Immature natural killer cell (primary cell): ENCODE measurements around the gene TLE5. TPM values are rescaled to one million over a fixed set of nuclear protein-coding genes. Genes with fewer than 3 reads are reported as not detected.
"Not testable (repeated sequence)": the region's sequence is repeated elsewhere in the genome, so short reads cannot be mapped to it uniquely, and the experiment has no call there.

Source experiments
- DNase-seq, 3 donors: peaks; one replicate each; pipeline ENCODE4 v3.0.0; 2022; ENCODE audit warnings: mixed read lengths in 1 of 3
- H3K27ac Mint-ChIP-seq, 6 donors: one replicate each; pipeline ENCODE4 v1.8.0; 2020; ENCODE audit warnings: mixed read lengths in 6 of 6, mild to moderate bottlenecking in 5 of 6, inconsistent platforms in 4 of 6, moderate library complexity in 3 of 6
- H3K27me3 Mint-ChIP-seq, 3 donors: one replicate each; pipeline ENCODE4 v1.8.0; 2020 to 2021; ENCODE audit warnings: low read depth in 3 of 3, mild to moderate bottlenecking in 3 of 3, mixed read lengths in 3 of 3, moderate library complexity in 3 of 3, inconsistent platforms in 1 of 3
- H3K36me3 Mint-ChIP-seq, 3 donors: one replicate each; pipeline ENCODE4 v1.8.0; 2020; ENCODE audit warnings: mixed read lengths in 3 of 3, inconsistent platforms in 2 of 3, mild to moderate bottlenecking in 2 of 3
- H3K4me1 Mint-ChIP-seq, 2 donors: one replicate each; pipeline ENCODE4 v1.8.0; 2020; ENCODE audit warnings: inconsistent platforms in 2 of 2, mild to moderate bottlenecking in 2 of 2, mixed read lengths in 2 of 2, moderate library complexity in 1 of 2
- H3K4me3 Mint-ChIP-seq, 5 donors: one replicate each; pipeline ENCODE4 v1.8.0; 2020; ENCODE audit warnings: mild to moderate bottlenecking in 5 of 5, mixed read lengths in 5 of 5, inconsistent platforms in 3 of 5, moderate library complexity in 3 of 5
- H3K9me3 Mint-ChIP-seq, 6 donors: one replicate each; pipeline ENCODE4 v1.8.0; 2020; ENCODE audit warnings: mild to moderate bottlenecking in 6 of 6, mixed read lengths in 6 of 6, inconsistent platforms in 4 of 6, moderate library complexity in 3 of 6
- polyA plus RNA-seq, 3 donors: library from polyadenylated mRNA; unstranded; fragments of 300-500 nt; fragmentation: Illumina TruSeq; gene quantifications; one replicate each; pipeline ENCODE4 v1.2.3, GENCODE V29; 2021

The TLE5 gene
- polyA plus RNA-seq, 3 donors from 2014 or later = 382 to 635 (median 466) TPM

- no peak overlapping the region for H3K4me3 Mint-ChIP-seq
- no peak overlapping the region for H3K27ac Mint-ChIP-seq
- no peaks in the 10 kb centered on the region for H3K9me3 Mint-ChIP-seq
- peaks cover 7 to 20% (median 11%) of the 10 kb centered on the region in 3 donors for H3K36me3 Mint-ChIP-seq
- peaks cover 20 to 23% of the 10 kb centered on the region in 2 donors for H3K4me1 Mint-ChIP-seq
- peaks cover 0 to 7% (median 2%) of the 10 kb centered on the region in 3 donors for H3K27me3 Mint-ChIP-seq
- no peak for DNase-seq
These were observed 9.1 kb downstream of the TLE5 start for GRCh38 chr19:3053218-3053621.

DNA sequence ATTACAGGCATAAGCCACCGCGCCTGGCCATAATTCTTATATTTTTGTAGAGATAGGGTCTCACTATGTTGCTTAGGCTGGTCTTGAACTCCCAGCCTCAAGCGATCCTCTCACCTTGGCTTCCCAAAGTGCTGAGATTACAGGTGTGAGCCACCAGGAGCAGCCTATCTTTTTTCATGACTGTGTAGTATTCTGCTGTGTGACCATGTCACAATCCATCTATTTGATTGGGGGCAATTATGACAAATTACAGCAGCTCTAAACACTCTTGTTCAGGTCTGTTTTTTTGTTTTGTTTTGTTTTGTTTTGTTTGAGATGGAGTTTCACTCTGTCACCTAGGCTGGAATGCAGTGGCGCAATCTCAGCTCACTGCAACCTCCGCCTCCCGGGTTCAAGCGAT lies 12.3 kb downstream of the TLE5 start:
- not testable (repeated sequence) for DNase-seq, H3K9me3 Mint-ChIP-seq, H3K4me3 Mint-ChIP-seq, H3K36me3 Mint-ChIP-seq, H3K27ac Mint-ChIP-seq
- peaks cover 0 to 11% (median 5%) of the 10 kb centered on the region in 3 donors for H3K27me3 Mint-ChIP-seq
- H3K4me1 Mint-ChIP-seq = peaks cover 17 to 22% of the 10 kb centered on the region in 2 donors

DNA sequence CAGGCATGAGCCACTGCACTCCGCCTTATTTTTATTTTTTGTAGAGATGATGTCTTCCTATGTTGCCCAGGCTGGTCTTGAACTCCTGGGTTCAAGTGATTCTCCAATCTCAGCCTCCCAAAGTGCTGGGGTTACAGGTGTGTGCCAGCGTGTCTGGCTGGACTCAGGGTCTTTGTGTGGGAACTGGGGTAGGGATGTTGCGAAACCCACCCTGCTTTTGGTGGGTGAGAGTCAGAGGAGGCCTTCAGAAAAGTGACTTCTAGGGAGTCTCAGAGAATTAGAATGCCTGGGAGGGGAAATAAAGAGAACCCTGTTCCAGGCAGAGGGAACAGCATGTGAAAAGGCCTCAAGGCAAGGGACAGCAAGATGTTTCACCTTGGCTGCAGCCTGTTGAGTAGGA lies 13.2 kb downstream of the TLE5 start:
- H3K27ac Mint-ChIP-seq = peak overlapping the region in 2 of 6 donors; percentile 55 to 79
- peaks cover 0 to under 1% (median 0%) of the 10 kb centered on the region in 3 donors for H3K36me3 Mint-ChIP-seq
- no peak for DNase-seq
- H3K27me3 Mint-ChIP-seq = peaks cover 0 to 6% (median 5%) of the 10 kb centered on the region in 3 donors
- H3K9me3 Mint-ChIP-seq = no peaks in the 10 kb centered on the region
- peak overlapping the region in 3 of 5 donors; percentile 25 to 62 (median 29) for H3K4me3 Mint-ChIP-seq
- peaks cover 12 to 14% of the 10 kb centered on the region in 2 donors for H3K4me1 Mint-ChIP-seq

DNA sequence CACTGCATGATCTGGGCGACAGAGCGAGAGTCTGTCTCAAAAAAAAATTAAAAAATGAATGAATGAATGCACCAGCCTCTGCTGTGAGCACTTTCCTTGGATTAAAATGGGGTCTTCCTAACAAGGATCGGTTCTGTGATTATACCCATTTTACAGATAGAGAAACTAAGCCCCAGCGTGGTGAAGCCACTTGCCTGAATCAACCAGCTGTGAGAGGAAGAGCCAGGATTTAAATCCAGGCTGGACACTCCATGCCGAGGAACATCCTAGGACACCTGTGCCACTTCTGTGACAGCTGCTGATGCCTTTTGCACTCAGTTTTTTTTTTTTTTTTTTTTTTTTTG lies 14.1 kb downstream of the TLE5 start:
- no peak for DNase-seq
- peaks cover 0 to 6% (median 5%) of the 10 kb centered on the region in 3 donors for H3K27me3 Mint-ChIP-seq
- no peaks in the 10 kb centered on the region for H3K36me3 Mint-ChIP-seq
- H3K4me1 Mint-ChIP-seq = peaks cover 12 to 14% of the 10 kb centered on the region in 2 donors
- peak overlapping the region in 2 of 5 donors; percentile 77 to 85 for H3K4me3 Mint-ChIP-seq
- H3K9me3 Mint-ChIP-seq = no peaks in the 10 kb centered on the region
- H3K27ac Mint-ChIP-seq = no peak overlapping the region

- peaks cover 0 to 6% (median 5%) of the 10 kb centered on the region in 3 donors for H3K27me3 Mint-ChIP-seq
- no peaks in the 10 kb centered on the region for H3K9me3 Mint-ChIP-seq
- DNase-seq = peak in 2 of 3 donors; percentile 19 to 31
- no peaks in the 10 kb centered on the region for H3K36me3 Mint-ChIP-seq
- H3K4me3 Mint-ChIP-seq = peak overlapping the region; percentile 77 to 87 (median 80)
- H3K27ac Mint-ChIP-seq = peak overlapping the region in 2 of 6 donors; percentile 1 to 87
- H3K4me1 Mint-ChIP-seq = peaks cover 12 to 15% of the 10 kb centered on the region in 2 donors
These were observed 14.7 kb downstream of the TLE5 start for GRCh38 chr19:3047496-3048189.

DNA sequence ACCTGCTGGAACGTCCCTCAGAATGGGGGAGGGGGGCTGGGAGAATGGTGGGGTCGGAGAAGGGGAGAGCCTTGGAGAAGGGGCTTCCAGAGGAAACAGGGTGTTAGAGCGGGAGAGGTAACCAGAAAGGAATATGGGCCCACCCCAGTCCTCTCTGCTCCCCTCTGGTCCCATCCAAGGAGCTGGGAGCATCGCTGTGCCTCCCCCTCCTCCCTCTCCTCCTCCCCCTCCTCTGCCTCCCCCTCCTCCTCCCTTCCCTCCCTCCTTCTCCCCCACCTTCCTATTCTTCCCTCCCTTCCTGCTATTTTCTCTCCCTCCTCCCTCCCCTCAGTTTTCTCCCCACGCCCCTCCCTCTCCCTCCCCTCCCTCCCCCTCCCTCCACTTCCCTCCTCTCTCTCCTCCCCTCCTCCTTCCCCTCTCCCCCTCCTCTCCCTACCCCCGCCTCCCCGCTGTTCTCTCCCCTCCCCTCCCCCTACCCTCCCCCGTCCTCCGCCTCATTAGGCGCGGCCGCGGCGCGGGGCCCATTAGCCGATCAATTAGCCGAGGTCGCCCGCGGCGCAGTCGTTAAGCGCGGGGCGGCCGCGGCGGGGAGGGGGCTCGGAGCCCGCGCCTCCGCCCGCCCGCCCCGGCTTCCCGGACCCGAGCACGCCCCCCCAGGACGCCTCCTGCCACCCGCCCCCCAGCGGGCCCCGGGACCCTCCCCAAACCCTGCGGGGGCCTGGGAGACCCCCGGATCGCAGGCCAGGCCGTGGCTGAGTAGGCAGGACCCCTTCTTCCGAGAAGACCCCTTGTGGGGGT lies 15.4 kb downstream of the TLE5 start:
- H3K4me1 Mint-ChIP-seq = peaks cover 14 to 18% of the 10 kb centered on the region in 2 donors
- no peak for DNase-seq
- H3K27ac Mint-ChIP-seq = no peak overlapping the region
- no peaks in the 10 kb centered on the region for H3K9me3 Mint-ChIP-seq
- H3K27me3 Mint-ChIP-seq = peaks cover 0 to 7% (median 6%) of the 10 kb centered on the region in 3 donors
- H3K4me3 Mint-ChIP-seq = peak overlapping the region in 2 of 5 donors; percentile 80 to 87
- no peaks in the 10 kb centered on the region for H3K36me3 Mint-ChIP-seq

DNA sequence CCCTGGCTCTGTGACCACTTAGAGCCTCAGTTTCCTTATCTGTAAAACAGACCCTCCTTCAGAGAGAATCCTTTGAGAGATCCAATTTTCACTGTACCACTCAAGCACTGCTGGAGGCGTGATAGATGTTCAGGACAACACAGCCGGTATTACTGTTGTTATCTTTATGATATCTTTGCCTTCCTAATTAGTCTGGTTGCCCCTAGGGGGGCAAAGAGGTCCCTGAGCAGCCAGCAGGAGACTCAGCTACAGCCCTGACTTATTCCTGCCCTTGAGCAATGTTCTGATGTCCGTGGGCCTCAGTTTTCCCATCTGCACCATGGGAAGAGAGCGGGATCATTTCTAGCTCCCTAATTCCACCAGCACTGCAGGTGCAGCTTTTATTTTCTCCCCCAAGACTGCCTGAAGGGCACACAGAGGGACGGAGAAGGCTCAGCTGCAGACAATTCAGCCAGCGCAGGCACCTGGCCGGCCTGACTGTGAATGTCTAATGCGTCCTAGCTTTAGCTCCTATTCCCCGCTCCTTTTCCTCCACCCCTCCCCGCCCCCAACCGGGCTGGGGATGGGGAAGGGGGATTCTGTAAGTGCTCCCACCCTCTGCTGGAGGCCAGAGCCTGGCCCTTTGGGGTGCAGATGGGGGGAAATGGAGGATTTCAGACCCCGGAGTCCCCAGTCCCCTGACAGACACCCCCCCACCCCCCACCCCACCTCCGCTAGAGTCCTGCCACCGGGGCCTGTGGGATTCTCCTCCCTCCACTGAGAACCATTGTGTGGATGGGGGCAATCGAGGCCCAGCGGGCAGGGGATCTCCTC lies 16.2 kb downstream of the TLE5 start:
- peaks cover 14 to 18% of the 10 kb centered on the region in 2 donors for H3K4me1 Mint-ChIP-seq
- H3K4me3 Mint-ChIP-seq = peak overlapping the region in 2 of 5 donors; percentile 27 to 33
- no peaks in the 10 kb centered on the region for H3K36me3 Mint-ChIP-seq

GRCh38 chr19:3045191-3045590 lies 17.1 kb downstream of the TLE5 start:
- Mint-ChIP-seq H3K4me1 (peaks cover 14 to 18% of the 10 kb centered on the region in 2 donors), H3K4me3 (peak overlapping the region in 1 of 5 donors; percentile 3), H3K9me3 (no peaks in the 10 kb centered on the region), H3K36me3 (no peaks in the 10 kb centered on the region), H3K27me3 (peaks cover 0 to 10% (median 7%) of the 10 kb centered on the region in 3 donors), H3K27ac (no peak overlapping the region)
- no peak for DNase-seq

More for the DNA sequence above, 16.2 kb downstream of the TLE5 start:
- no peak overlapping the region for H3K27ac Mint-ChIP-seq
- no peak for DNase-seq
- peaks cover 0 to 10% (median 7%) of the 10 kb centered on the region in 3 donors for H3K27me3 Mint-ChIP-seq
- H3K9me3 Mint-ChIP-seq = no peaks in the 10 kb centered on the region

DNA sequence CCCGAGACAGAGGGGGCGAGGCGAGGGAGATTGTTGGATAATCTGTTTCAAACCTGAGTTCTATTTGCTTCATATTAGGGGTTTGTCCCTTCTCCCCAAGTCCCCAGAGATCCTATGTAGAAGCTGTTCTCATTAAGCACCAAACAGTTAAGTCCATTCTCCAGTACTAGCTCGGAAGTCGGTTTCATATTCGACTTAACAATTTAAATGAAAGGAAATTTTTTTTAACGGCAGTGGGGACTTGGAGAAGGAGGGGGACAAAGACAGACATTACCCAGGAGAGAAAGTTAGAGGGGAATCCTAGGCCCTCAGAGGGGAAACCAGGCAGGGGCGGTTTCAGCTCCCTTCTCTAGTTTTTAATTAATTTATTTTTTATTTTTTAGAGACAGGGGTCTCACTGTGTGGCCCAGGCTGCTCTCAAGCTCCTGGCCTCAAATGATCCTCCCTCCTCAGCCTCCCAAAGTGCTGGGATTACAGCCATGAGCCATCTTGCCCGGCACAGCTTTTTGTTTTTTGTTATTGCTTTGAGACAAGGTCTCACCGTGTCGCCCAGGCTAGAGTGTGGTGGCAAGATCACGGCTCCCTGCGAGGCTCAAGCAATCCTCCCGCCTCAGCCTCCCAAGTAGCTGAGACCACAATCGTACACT lies 19.6 kb downstream of the TLE5 start:
- H3K9me3 Mint-ChIP-seq = no peaks in the 10 kb centered on the region
- no peaks in the 10 kb centered on the region for H3K36me3 Mint-ChIP-seq
- no peak overlapping the region for H3K27ac Mint-ChIP-seq
- no peak for DNase-seq
- H3K4me1 Mint-ChIP-seq = peaks cover 8 to 11% of the 10 kb centered on the region in 2 donors
- peaks cover 0 to 6% (median 6%) of the 10 kb centered on the region in 3 donors for H3K27me3 Mint-ChIP-seq
- no peak overlapping the region for H3K4me3 Mint-ChIP-seq

DNA sequence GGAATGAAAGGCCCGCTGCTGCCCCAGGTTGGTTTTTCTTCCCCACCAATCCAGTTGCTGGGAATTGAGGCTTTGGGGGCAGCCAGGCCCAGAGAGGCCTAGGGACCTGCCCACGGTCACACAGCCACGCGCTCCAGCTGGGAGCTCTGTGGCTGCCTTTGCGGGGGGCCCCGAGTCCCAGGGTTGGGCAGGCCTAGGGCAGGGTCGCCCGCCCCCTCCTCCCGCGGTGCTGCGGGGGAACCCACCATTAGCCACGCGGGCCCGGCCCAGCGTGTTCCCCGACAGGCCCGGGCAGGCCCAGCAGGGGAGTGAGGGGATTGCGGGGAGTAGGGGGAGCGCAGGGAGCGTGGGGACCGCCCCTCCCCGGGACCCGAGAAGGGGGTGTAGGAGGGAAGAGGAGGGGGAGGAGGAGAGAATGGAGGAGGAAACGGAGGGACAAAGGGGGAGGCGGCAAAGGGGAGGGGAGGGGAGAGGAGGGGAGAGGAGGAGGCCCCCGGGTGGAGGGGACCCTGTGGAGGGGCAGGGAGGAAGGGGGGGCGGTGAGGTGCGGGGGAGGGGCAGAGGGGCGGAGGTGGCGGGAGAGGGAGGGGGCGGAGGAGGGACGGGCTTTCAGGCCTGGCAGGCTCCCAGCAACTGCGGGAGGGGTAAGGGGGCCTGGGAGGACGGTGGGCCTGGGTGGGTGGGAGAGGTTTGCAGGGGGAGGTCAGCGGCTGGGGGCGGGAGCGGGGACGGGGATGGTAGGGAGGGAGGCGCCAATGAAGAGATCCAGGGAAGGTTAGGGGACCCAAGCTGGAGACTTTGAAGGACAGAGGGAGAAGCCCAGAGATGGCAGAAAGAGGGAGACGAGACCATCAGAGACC lies 20.3 kb downstream of the TLE5 start:
- no peaks in the 10 kb centered on the region for H3K36me3 Mint-ChIP-seq
- H3K4me3 Mint-ChIP-seq = no peak overlapping the region
- no peak overlapping the region for H3K27ac Mint-ChIP-seq
- no peak for DNase-seq
- H3K27me3 Mint-ChIP-seq = peaks cover 0 to 3% (median 2%) of the 10 kb centered on the region in 3 donors
- no peaks in the 10 kb centered on the region for H3K9me3 Mint-ChIP-seq
- H3K4me1 Mint-ChIP-seq = peaks cover 4 to 5% of the 10 kb centered on the region in 2 donors

DNA sequence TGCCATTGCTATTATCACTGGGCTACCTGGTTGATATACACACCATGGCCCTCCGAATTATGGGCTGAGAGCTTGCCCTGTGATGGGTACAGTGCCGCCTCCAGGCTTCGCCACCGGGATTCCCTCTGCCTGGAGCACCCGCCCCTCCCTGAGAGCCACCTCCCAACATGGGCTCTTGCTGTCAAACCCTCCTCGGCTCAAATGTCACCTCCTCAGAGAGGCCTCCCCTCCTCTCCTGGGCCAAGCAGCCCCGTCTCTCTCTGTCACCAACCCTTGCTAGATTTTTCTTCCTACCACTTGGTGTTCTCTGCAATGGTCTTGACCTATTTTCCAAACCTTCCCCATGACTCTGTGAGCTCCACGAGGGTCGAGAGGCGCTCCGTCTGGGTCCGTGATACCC lies 21.0 kb downstream of the TLE5 start:
- H3K27ac Mint-ChIP-seq = no peak overlapping the region
- H3K4me1 Mint-ChIP-seq = peaks cover 5 to 7% of the 10 kb centered on the region in 2 donors
- peaks cover 0 to 6% (median 2%) of the 10 kb centered on the region in 3 donors for H3K27me3 Mint-ChIP-seq
- DNase-seq = no peak
- H3K36me3 Mint-ChIP-seq = no peaks in the 10 kb centered on the region
- no peak overlapping the region for H3K4me3 Mint-ChIP-seq
- H3K9me3 Mint-ChIP-seq = no peaks in the 10 kb centered on the region

DNA sequence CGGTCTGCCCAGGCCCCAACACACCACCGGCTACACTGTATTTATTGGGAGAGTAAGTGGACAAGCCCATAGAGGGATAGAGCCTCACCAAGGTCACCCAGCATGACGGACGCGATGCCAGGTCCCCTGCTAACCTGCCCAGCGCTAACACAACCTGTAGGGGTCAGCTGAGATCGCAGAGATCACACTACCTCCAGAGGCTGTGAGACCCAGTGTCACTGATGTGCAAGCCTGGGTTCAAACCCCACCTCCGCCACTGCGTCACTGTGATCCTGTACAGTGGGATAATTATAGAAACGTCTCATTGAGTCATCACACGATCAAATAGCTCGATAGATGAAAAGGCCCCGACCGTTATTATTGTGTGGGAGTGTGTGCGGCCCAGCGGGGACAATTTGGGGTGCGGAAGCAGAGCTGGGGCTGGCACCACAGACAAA lies 22.6 kb downstream of the TLE5 start:
- Mint-ChIP-seq H3K36me3 (no peaks in the 10 kb centered on the region), H3K9me3 (no peaks in the 10 kb centered on the region), H3K4me1 (peaks cover 18 to 19% of the 10 kb centered on the region in 2 donors), H3K27ac (no peak overlapping the region), H3K27me3 (peaks cover 9 to 22% (median 16%) of the 10 kb centered on the region in 3 donors), H3K4me3 (no peak overlapping the region)
- DNase-seq = no peak
